NCI-H2029 (cell line): ENCODE data around the gene CKAP4.
"Not testable (repeated sequence)": the region's sequence is repeated elsewhere in the genome, so short reads cannot be mapped to it uniquely, and the experiment has no call there.

ENCODE experiments used
- DNase-seq: peaks from one replicate; lab custom pipeline; 2025; lab: John Stamatoyannopoulos, UW

CKAP4 gene, protein sequence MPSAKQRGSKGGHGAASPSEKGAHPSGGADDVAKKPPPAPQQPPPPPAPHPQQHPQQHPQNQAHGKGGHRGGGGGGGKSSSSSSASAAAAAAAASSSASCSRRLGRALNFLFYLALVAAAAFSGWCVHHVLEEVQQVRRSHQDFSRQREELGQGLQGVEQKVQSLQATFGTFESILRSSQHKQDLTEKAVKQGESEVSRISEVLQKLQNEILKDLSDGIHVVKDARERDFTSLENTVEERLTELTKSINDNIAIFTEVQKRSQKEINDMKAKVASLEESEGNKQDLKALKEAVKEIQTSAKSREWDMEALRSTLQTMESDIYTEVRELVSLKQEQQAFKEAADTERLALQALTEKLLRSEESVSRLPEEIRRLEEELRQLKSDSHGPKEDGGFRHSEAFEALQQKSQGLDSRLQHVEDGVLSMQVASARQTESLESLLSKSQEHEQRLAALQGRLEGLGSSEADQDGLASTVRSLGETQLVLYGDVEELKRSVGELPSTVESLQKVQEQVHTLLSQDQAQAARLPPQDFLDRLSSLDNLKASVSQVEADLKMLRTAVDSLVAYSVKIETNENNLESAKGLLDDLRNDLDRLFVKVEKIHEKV

DNA sequence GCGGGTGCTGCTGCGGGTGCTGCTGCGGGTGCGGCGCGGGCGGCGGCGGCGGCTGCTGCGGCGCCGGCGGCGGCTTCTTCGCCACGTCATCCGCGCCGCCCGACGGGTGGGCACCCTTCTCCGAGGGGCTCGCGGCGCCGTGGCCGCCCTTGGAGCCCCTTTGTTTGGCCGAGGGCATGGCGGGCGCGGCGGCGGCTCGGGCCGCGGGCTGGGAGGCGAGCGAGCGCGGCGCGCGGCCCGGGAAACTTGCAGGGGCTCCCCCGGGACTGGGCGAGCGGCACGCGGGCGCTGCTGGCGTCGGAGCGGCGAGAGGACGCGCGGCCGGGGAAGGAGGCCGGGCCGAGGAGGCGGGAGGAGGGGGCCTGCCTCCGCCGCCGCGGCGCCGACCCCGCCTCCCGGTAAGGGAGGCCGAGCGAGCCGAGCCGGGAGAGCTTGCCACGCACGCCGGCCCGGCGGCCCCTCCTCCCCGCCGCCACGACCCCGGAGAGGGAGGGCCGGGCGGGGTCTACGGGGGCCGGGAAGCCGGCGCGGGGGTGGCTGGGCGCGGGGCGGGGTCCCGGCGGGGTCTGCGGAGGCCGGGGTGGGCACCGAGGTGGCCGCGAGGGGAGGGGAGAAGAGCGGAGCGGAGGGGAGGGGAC lies at the start of gene CKAP4:
Gene CKAP4, minus strand, starts transcription at position 347 of the 638 bp plus-strand sequence. Its CDS starts 169 bp downstream, at position 178.
- peak; percentile 36 for DNase-seq

GRCh38 chr12:106297075-106297474 lies 49.3 kb upstream of the CKAP4 start:
- no peak for DNase-seq

DNA sequence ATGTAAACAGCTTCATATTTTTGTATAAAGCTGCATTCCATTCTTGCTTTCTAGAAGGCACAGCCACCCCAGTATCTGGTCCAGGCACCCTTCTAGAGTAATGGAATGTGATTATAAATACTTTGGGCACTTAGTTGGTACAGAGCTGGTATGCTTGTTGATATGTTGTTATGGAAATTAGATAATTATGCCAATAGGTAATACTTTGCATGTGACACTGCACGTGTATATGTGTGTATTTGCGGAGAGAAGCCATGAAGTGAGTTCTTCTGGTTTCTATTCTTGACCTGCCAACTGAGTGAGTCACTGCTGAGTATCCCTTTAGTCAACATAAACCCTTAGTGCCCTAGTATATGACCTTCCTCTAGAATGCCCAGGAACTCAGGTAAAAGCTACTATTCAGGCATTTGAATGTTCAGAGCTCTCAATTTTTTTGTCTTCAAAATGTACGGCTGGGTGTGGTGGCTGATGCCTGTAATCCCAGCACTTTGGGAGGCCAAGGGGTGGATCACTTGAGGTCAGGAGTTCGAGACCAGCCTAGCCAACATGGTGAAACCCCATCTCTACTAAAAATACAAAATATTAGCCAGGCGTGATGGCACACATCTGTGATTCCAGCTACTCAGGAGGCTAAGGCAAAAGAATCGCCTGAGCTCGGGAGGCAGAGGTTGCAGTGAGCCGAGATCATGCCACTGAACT lies 48.5 kb upstream of the CKAP4 start:
- no peak for DNase-seq

- no peak for DNase-seq
Observed at GRCh38 chr12:106292339-106292738, 44.5 kb upstream of the CKAP4 start.

GRCh38 chr12:106291342-106291741 lies 43.5 kb upstream of the CKAP4 start:
- DNase-seq, result peak; percentile 55

- DNase-seq, result peak; percentile 7
Observed at GRCh38 chr12:106290666-106291065, 42.8 kb upstream of the CKAP4 start.

- DNase-seq, result no peak
Observed at GRCh38 chr12:106289196-106289681, 41.4 kb upstream of the CKAP4 start.

DNA sequence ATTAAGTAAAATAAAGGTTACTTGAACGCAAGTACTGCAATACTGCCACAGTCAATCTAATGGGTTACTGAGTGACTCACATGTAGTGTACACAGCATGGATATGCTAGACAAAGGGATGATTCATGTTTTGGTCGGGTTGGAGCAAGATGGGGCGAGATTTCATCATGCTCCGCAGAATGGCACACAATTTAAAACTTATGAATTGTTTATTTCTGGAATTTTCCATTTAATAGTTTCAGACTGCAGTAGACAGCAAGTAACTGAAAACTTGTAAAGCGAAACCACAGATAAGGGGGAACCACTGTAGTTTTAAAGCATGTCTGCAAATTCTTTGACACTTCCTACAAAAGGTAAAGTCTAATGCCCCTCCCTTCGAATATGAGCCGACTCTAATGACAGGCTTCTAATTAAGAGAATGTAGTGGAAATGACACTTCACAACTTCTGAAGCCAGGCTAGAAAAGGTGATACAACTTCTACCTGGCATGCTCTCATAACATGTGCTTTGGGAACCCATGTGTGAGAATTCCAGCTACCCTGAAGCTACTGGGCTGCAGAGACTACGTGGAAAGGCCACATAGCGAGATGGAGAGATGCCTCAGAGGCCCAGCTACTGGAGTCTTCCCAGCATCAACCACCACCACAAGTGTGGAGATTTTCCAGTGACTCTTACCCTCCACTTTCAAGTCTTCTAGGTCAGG lies 40.8 kb upstream of the CKAP4 start:
- no peak for DNase-seq

DNA sequence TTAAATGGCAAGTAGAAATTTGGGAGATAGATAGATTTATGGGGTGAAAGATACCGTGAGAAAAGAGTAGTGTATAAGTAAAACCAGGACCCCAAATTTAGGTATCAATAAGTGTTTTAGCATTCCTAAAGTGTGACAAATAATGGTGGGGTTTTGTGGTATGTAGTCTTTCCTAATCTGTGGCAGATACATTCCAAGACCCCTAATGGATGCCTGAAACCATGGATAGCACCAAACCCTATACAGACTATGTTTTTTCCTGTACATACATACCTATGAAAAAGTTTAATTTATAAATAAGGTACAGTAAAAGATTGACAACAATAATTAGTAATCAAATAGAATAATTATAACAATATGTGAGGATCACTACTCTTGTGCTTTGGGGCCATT lies 40.3 kb upstream of the CKAP4 start:
- DNase-seq, result no peak

- DNase-seq, result no peak
Observed at GRCh38 chr12:106287364-106287763, 39.5 kb upstream of the CKAP4 start.

DNA sequence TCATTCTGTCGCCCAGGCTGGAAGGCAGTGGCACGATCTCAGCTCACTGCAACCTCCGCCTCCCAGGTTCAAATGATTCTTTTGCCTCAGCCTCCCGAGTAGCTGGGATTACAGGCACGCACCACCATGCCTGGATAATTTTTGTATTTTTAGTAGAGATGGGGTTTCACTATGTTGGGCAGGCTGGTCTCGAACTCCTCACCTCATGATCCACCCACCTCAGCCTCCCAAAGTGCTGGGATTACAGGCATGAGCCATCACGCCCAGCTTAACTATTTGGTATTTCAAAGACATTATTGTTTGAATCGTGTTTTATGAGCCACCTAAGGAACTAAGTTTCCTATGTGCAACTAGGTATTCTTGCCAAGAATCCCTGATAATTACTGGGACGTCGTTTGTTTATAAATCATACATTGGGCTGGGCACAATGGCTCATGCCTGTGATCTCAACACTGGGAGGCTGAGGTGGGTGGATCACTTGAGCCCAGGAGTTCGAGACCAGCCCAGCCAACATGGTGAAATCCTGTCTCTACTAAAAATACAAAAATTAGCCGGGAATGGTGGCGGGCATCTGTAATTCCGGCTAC lies 38.8 kb upstream of the CKAP4 start:
- not testable (repeated sequence) for DNase-seq

DNA sequence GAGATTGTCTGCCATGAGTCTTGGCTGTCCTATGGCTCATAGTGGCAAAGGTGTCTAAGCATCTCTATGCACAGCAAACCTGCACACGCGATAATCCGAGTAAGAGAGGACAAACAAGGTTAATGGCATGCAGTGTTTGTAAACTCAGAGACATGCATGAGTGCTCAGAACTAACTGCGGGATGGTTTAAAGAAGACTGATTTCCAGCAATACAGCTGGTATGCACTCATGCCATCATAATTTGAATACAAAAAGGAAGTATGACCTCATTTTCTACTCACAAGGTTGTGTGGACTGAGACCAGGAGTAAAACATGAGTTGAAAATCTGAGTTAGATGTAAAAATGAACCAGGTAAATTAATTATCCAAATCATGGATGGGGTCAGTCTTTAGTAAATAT lies 38.2 kb upstream of the CKAP4 start:
- DNase-seq, result no peak

DNA sequence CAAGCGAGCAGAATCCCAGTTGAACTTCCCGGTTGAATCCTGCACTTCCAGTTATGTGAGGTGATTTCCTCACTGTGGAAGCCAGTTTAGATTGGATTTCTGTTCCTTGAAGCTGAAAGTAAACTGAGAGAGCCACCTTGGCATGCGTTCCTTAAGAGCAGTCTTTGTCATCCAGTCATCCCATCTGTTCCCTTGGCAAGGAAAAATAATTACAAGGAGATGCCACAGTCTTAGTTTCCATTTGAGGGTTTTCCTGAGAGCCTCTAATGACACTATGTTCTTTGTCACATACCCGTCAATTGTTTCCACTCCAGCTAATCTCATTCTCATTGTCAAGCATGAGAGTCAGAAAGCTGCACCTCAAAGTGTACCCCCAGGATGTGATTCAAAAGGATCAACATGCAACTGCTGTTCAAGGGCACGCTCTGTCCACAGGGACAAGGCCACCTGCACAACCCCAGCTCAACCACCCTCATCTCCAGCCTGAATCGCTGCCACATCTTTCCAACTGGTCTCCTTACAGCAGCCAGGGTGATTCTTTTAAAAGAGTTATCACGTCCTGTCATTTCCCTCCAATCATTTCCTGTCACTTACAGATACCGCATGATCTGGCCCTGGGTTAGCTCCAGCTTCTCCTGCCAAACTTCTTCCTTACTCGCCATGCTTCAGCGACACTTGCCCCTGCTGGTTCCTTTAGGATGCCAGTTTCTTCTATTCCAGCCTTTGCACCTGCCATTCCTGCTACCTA lies 36.7 kb upstream of the CKAP4 start:
- DNase-seq, result no peak

GRCh38 chr12:106282457-106283097 lies 34.8 kb upstream of the CKAP4 start:
- DNase-seq, result peak; percentile 30

- no peak for DNase-seq
Observed at GRCh38 chr12:106281804-106282203, 34.0 kb upstream of the CKAP4 start.

- DNase-seq, result no peak
Observed at GRCh38 chr12:106281056-106281782, 33.4 kb upstream of the CKAP4 start.

DNA sequence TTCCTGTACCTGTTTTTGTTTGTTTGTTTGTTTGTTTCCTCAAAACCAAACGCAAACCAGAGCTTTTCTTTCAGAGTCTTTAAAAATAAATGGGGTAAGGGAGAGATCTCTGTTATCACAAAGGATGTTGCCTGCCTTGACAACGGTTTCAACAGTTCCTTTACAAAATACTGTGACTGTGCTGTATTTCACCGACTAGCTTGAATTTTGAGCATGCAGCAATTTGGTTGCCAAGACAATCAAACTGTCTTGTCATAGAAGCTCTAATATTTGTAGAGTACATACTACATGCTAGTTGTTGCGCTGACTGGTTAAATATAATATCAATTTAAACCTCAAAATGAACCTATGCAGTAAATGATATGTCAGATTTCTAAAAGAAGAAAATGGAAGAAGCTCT lies 32.3 kb upstream of the CKAP4 start:
- DNase-seq, result no peak

GRCh38 chr12:106276032-106276740 lies 28.4 kb upstream of the CKAP4 start:
- no peak for DNase-seq

- DNase-seq, result no peak
Observed at GRCh38 chr12:106275458-106275857, 27.6 kb upstream of the CKAP4 start.
